Pancreas (tissue), 10 donors: ENCODE results near the gene PES1. TPM values are rescaled to one million over a fixed set of nuclear protein-coding genes. Genes with fewer than 3 reads are reported as not detected.
A peak's percentile ranks its signal among the peaks of the same experiment; 100 is the strongest.

ENCODE experiments used
- ATAC-seq, 4 donors: fragments of 200-7000 bp; cut with Tn5 transposase; one replicate each; pipeline versions ENCODE4 v1.8.0 to v1.9.1; 2020; ENCODE audit warnings: mild to moderate bottlenecking in 4 of 4, moderate library complexity in 4 of 4
- DNase-seq, 6 donors: peaks; one replicate each; pipeline ENCODE4 v3.0.0-alpha.2; 2020
- FAIRE-seq: peaks from 2 replicates; lab custom pipeline; 2012; peaks lifted over from hg19 to GRCh38; lab: Jason Lieb, UNC
- H3K27ac ChIP-seq, 4 donors: fragments of 200-600 bp; sonication (generic); 1 replicate in 3 of 4; 2 replicates in 1 of 4; pipeline versions ENCODE4 v1.5.0 to v1.8.0; 2020
- H3K27me3 ChIP-seq, 4 donors: fragments of 200-600 bp; one replicate each; pipeline ENCODE4 v1.8.0; 2021
- H3K36me3 ChIP-seq, 3 donors: fragments of 200-600 bp; sonication (generic) in 1 of 3; one replicate each; pipeline versions ENCODE4 v1.5.0 to v1.8.0; 2020 to 2021
- H3K4me1 ChIP-seq, 3 donors: fragments of 200-600 bp; one replicate each; pipeline ENCODE4 v1.8.0; 2021
- H3K4me3 ChIP-seq, 4 donors: fragments of 200-600 bp; sonication (generic) in 2 of 4; one replicate each; pipeline versions ENCODE4 v1.5.0 to v1.8.0; 2020 to 2021
- H3K9me3 ChIP-seq, 4 donors: fragments of 200-600 bp; one replicate each; pipeline ENCODE4 v1.8.0; 2021
- WGBS, 2 donors: extraction: QIAGEN DNeasy Blood & Tissue Kit; methylation state at CpG; one replicate each; pipeline ENCODE4 v1.1.7; 2013; 5-methylcytosine and 5-hydroxymethylcytosine counted together
- intact Hi-C, 3 donors: fragments of 100-400 bp; cut with DNase I; formaldehyde crosslinking; loops; one replicate each; pipeline versions ENCODE4 v1.11.1 to v1.14.2; 2022
- polyA plus RNA-seq, 2 donors: library from polyadenylated mRNA; stranded (reverse); fragments of 200-250 nt; gene quantifications; one replicate each; pipeline ENCODE4 v1.2.3, GENCODE V29; 2013
- total RNA-seq, 6 donors: library from RNA; stranded (reverse); fragmentation: NEBNext Ultra II Directional in 4 of 6; extraction: Animal tissue kit (Norgen Biotek cat#: 25700) in 4 of 6; gene quantifications; one replicate each; pipeline versions ENCODE4 v1.2.1 to v1.2.4, GENCODE V29; 2021 to 2023
- TF ChIP-seq, protein P1 (sequence below), 4 donors: fragments of 200-600 bp; sonication (generic) in 3 of 4; IDR thresholded peaks; one replicate each; pipeline versions ENCODE4 v1.5.0 to v1.8.0; 2021; ENCODE audit warnings: antibody characterized with exemption in 4 of 4
- donor health status: healthy with polysubstance abuse.
- donor health status: DM: no; HTN: no; CAD: no; lungs with moderate emphysema.
- donor health status: DM: no; HTN: no; CAD: no.
- donor health status: control.
- donor health status: control.
- donor health status: Bipolar disorder and iron deficiency.
- donor health status: DM: yes; HTN: yes; CAD: no.
- donor health status: DM: no; HTN: no; CAD: no.
- donor health status: DM: no; HTN: no; CAD: no.
- donor health status: DM: yes; HTN: yes; CAD: no.

Gene PES1
- total and polyA plus RNA-seq, 8 donors = 33.8 to 66.9 (median 44.8) TPM

DNA sequence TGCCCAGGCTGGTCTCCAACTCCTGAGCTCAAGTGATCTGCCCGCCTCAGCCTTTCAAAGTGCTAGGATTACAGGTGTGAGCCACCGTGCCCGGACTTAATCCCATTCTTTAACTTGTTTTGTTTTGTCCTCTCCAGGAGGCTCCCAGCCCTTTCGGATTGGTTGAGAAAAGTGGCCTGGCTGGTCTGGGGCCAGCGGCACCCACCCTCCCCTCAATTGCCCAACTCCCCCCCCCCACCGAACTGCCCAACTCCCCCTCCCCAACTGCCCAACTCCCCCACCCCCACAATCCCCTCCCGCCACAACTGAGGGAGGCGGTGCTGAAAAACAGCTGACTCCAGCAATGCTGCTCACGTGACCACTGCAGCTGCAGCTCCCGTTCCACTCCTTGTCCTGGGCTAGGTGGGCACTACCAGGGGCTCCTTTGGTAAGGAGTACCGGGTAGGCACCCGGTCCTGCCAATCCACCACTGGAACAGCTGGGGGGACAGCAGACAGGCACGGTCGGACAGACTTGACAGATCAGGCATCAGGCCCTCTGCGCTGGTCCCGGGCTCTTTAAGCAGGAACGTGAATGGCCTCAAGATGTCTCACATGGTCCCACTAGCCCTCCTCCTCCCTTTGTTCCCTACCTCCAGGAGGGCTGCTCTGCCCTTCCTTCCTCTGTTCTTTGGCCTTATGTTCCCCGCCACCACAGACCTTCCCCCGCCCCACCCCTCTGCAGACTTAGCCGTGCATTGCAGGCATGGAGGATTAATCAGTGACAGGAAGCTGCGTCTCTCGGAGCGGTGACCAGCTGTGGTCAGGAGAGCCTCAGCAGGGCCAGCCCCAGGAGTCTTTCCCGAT, 15.0 kb upstream of the PES1 start, which contains the start of gene TCN2:
Gene TCN2 (plus strand): TSS at position 720 of the 845 bp plus-strand sequence. CDS start 158 bp downstream, outside the sequence.
- Histone ChIP-seq H3K9me3 (no peaks in the 10 kb centered on the region), H3K27ac (peak within 1 kb of the TSS; percentile 35 to 78 (median 54))
- intact Hi-C loops = loop anchor here in 1 of 3 donors (10.0 kb wide), 1 partner anchor 162 kb away; no protein-coding TSS in a partner anchor

DNA sequence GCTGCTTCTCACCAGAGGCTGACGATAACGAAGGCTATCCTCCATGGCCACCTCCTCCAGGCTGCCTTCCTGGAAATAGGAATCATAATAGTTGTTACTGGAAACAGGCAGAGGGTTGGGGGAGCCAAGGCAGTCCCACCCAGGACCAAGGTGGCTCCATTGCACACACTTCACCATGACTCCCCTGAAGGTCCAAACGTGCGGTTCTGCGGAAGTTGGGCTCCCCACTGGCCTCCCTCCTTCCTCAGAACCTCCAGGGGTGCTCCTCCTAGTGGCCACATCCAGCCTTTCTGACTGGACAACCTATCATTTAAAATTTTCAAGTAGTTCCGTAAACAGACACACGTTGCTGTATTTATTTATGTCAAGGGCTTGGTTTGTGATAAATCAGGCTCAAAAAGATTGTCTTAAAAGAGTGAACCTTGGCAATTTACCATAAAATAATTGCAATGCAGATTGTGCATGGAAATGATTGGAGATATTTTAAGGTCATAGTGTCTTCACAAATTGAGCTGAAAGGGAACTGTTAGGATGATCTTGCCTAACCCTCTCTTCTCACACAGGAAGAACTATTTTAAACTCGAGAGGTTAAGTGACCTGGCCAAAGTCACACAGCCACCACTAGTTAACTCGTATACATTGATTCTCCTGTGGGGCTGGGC, 13.9 kb upstream of the PES1 start:
- Histone ChIP-seq H3K4me3 (peak overlapping the region in 2 of 4 donors; percentile 58 to 63), H3K4me1 (peaks cover 0 to 17% (median 10%) of the 10 kb centered on the region in 3 donors), H3K36me3 (no peaks in the 10 kb centered on the region), H3K9me3 (no peaks in the 10 kb centered on the region), H3K27ac (peak overlapping the region in 1 of 4 donors; percentile 78), H3K27me3 (no peaks in the 10 kb centered on the region)
- ATAC-seq (peak; percentile 51 to 62 (median 60)), FAIRE-seq (no peak), DNase-seq (peak in 5 of 6 donors; percentile 41 to 65 (median 63))
- intact Hi-C loops = loop anchor here in 1 of 3 donors (10.0 kb wide), 1 partner anchor 161 kb away; no protein-coding TSS in a partner anchor
- 16 to 17% methylated on average over 9 of the region's 9 CpGs for WGBS, 2 donors
- TF ChIP-seq, protein P1, sequence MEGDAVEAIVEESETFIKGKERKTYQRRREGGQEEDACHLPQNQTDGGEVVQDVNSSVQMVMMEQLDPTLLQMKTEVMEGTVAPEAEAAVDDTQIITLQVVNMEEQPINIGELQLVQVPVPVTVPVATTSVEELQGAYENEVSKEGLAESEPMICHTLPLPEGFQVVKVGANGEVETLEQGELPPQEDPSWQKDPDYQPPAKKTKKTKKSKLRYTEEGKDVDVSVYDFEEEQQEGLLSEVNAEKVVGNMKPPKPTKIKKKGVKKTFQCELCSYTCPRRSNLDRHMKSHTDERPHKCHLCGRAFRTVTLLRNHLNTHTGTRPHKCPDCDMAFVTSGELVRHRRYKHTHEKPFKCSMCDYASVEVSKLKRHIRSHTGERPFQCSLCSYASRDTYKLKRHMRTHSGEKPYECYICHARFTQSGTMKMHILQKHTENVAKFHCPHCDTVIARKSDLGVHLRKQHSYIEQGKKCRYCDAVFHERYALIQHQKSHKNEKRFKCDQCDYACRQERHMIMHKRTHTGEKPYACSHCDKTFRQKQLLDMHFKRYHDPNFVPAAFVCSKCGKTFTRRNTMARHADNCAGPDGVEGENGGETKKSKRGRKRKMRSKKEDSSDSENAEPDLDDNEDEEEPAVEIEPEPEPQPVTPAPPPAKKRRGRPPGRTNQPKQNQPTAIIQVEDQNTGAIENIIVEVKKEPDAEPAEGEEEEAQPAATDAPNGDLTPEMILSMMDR (IDR thresholded peaks at IDR 0.05) = peak; percentile 41 to 61 (median 58)

More for the DNA sequence above, 15.0 kb upstream of the PES1 start, which contains the start of gene TCN2:
- no peaks in the 10 kb centered on the region for H3K27me3 ChIP-seq
- peak; percentile 82 to 87 (median 86) for ATAC-seq
- peak within 1 kb of the TSS; percentile 19 to 63 (median 42) for H3K4me3 ChIP-seq
- WGBS, 2 donors = 1% methylated on average over 24 of the region's 24 CpGs
- TF ChIP-seq, protein P1 (IDR thresholded peaks at IDR 0.05) = no peak
- FAIRE-seq = no peak
- peak; percentile 63 to 84 (median 72) for DNase-seq
- H3K36me3 ChIP-seq = no peaks in the 10 kb centered on the region
- peaks cover 0 to 17% (median 10%) of the 10 kb centered on the region in 3 donors for H3K4me1 ChIP-seq

DNA sequence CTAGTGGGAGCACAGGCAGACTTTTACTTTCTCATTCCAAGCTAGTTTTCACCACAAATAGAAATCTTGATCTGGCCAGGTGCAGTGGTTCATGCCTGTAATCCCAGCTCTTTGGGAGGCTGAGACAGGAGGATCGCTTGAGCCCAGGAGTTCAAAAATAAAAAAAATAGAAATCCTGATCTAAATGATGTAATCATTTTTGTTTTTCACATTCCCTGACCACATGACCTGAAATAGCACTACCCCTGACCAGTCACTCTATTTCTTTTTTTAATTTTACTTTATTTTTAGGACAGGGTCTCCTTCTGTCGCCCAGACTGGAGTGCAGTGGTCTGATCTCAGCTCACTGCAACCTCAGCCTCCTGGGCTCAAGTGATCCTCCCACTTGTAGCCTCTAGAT, 13.0 kb upstream of the PES1 start:
- no peak for DNase-seq
- Histone ChIP-seq H3K9me3 (no peaks in the 10 kb centered on the region), H3K4me1 (peaks cover 0 to 17% (median 10%) of the 10 kb centered on the region in 3 donors), H3K4me3 (no peak overlapping the region), H3K36me3 (no peaks in the 10 kb centered on the region), H3K27me3 (no peaks in the 10 kb centered on the region), H3K27ac (no peak overlapping the region)
- no peak for FAIRE-seq
- ATAC-seq = no peak
- TF ChIP-seq, protein P1 (IDR thresholded peaks at IDR 0.05) = no peak
- intact Hi-C loops = loop anchor here in 1 of 3 donors (10.0 kb wide), 1 partner anchor 160 kb away; no protein-coding TSS in a partner anchor
- WGBS, 2 donors = 92 to 95% methylated on average over 2 of the region's 2 CpGs

DNA sequence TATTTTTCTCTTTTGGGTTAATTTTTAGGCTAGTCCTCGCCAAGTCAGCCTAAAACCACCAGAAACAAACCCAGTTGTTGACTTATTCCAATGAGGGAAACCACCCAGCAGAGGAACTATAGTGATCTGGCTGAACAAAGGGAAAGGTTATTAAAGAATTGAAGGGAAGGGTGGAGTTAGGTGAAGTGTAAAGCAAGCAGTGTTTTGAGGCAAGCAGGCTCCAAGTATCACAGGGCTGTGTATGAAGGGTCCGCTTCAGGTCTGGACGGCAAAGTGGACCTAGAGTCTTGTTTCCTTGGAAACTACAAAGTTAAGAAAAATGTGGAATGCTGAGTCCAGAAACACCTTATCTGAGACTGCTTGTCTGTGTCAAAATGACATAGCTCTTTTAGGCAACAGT, 12.1 kb upstream of the PES1 start:
- Histone ChIP-seq H3K4me3 (no peak overlapping the region), H3K27me3 (no peaks in the 10 kb centered on the region), H3K4me1 (peaks cover 0 to 17% (median 10%) of the 10 kb centered on the region in 3 donors), H3K27ac (no peak overlapping the region), H3K36me3 (no peaks in the 10 kb centered on the region), H3K9me3 (no peaks in the 10 kb centered on the region)
- no peak for DNase-seq
- TF ChIP-seq, protein P1 (IDR thresholded peaks at IDR 0.05) = no peak
- WGBS, 2 donors = 84 to 88% methylated on average over 3 of the region's 3 CpGs
- ATAC-seq = no peak
- no peak for FAIRE-seq
- intact Hi-C loops = loop anchor here in 1 of 3 donors (10.0 kb wide), 1 partner anchor 159 kb away; no protein-coding TSS in a partner anchor
